GM12865 (cell line): ENCODE results near the gene SORBS1.

Source experiments
- DNase-seq: peaks from one replicate; pipeline ENCODE4 v3.0.0; 2010; ENCODE audit warnings: low read depth
- H3K4me3 ChIP-seq: 2 replicates; pipeline ENCODE4 v1.5.1; 2011; ENCODE audit warnings: mild to moderate bottlenecking, low read depth, low read length, control low read depth
- CTCF ChIP-seq: IDR thresholded peaks from 2 replicates; pipeline ENCODE4 v1.5.1; 2011; ENCODE audit warnings: low read length, control low read depth, low read depth, inconsistent platforms; ENCODE audit not compliant: insufficient read depth; ENCODE audit errors: missing control alignments

Gene SORBS1

GRCh38 chr10:95552679-95553342 is 8.4 kb downstream of the SORBS1 start:
- no peak overlapping the region for H3K4me3 ChIP-seq
- DNase-seq, result no peak
- TF ChIP-seq CTCF, result no peak

- no peak for DNase-seq
- H3K4me3 ChIP-seq, result no peak overlapping the region
- no peak for TF ChIP-seq CTCF
Observed at GRCh38 chr10:95550073-95550672, 11.0 kb downstream of the SORBS1 start.

GRCh38 chr10:95547791-95548435 is 13.3 kb downstream of the SORBS1 start:
- no peak overlapping the region for H3K4me3 ChIP-seq
- DNase-seq, result no peak
- no peak for TF ChIP-seq CTCF

GRCh38 chr10:95547197-95547596 is 14.0 kb downstream of the SORBS1 start:
- DNase-seq, result no peak
- no peak overlapping the region for H3K4me3 ChIP-seq
- TF ChIP-seq CTCF, result no peak

GRCh38 chr10:95545981-95546380 is 15.2 kb downstream of the SORBS1 start:
- no peak for TF ChIP-seq CTCF
- no peak for DNase-seq
- H3K4me3 ChIP-seq, result no peak overlapping the region

GRCh38 chr10:95544783-95545500 is 16.2 kb downstream of the SORBS1 start:
- no peak for DNase-seq
- H3K4me3 ChIP-seq, result no peak overlapping the region
- no peak for TF ChIP-seq CTCF
